GM12878 (cell line): ENCODE results near the gene HRH2. TPM values are rescaled to one million over a fixed set of nuclear protein-coding genes. Genes with fewer than 3 reads are reported as not detected.

Source experiments
- ATAC-seq: fragments of 200-7000 bp; cut with Tn5 transposase; 3 replicates; pipeline ENCODE4 v1.9.1; 2020; ENCODE audit warnings: mild to moderate bottlenecking, moderate library complexity
- BruUV-seq: library from RNA; stranded (reverse); fragments of 400-500 nt; replicated peaks from 2 replicates; lab custom pipeline; 2021; lab: Mats Ljungman, UMichigan
- CTCF ChIA-PET: fragments of 300-600 bp; sonication (Branson Sonifier 250); formaldehyde crosslinking; extraction: SDS; loops from one replicate; lab custom pipeline; 2021; ENCODE audit warnings: inconsistent platforms; lab: Yijun Ruan, JAX
- POLR2A ChIA-PET: fragments of 350-600 bp; formaldehyde crosslinking; extraction: SDS; loops from one replicate; lab custom pipeline; 2021; ENCODE audit warnings: inconsistent platforms; lab: Charles Lee
- RAD21 ChIA-PET: fragments of 300-600 bp; sonication (Branson Sonifier 250); formaldehyde crosslinking; loops from one replicate; lab custom pipeline; 2023; ENCODE audit warnings: antibody characterized with exemption; ENCODE audit not compliant: unreplicated experiment; lab: Charles Lee
- SMC1A ChIA-PET: fragments of 300-600 bp; sonication (Branson Sonifier 250); formaldehyde crosslinking; loops from one replicate; lab custom pipeline; 2023; ENCODE audit not compliant: unreplicated experiment, uncharacterized antibody; lab: Charles Lee
- DNase-seq: peaks from one replicate; pipeline ENCODE4 v3.0.0-alpha.2; 2011; ENCODE audit warnings: low read depth, low spot score
- FAIRE-seq: peaks from 3 replicates; lab custom pipeline; 2011; peaks lifted over from hg19 to GRCh38; lab: Jason Lieb, UNC
- H2AFZ ChIP-seq: 2 replicates; pipeline ENCODE4 v1.6.0; 2011; ENCODE audit warnings: low read depth, low read length, control low read depth; ENCODE audit not compliant: control insufficient read depth
- H3K27ac ChIP-seq: 2 replicates; pipeline ENCODE4 v1.5.1; 2011; ENCODE audit warnings: control low read depth; ENCODE audit not compliant: control insufficient read depth, insufficient read depth
- H3K27me3 ChIP-seq, 2 experiments: replicated peaks in 1 of 2; 2 replicates each; pipeline versions ENCODE4 v1.6.0 to v1.6.1; 2011; ENCODE audit warnings: low read length in 1 of 2; ENCODE audit not compliant: control insufficient read depth in 2 of 2, insufficient read depth in 2 of 2
- H3K36me3 ChIP-seq, 2 experiments: 2 replicates each; pipeline ENCODE4 v1.5.1; 2011; ENCODE audit warnings: low read length in 1 of 2; ENCODE audit not compliant: control insufficient read depth in 2 of 2, insufficient read depth in 2 of 2
- H3K4me1 ChIP-seq: 2 replicates; pipeline ENCODE4 v1.6.1; 2011; ENCODE audit warnings: mild to moderate bottlenecking, low read length, moderate library complexity, mixed read lengths; ENCODE audit not compliant: control insufficient read depth, insufficient read depth
- H3K4me2 ChIP-seq: 2 replicates; pipeline ENCODE4 v1.6.0; 2011; ENCODE audit warnings: control low read depth; ENCODE audit not compliant: control insufficient read depth, insufficient read depth
- H3K4me3 ChIP-seq: fragments of 200-600 bp; sonication (generic); 2 replicates; pipeline ENCODE4 v1.5.1; 2016
- H3K79me2 ChIP-seq: 2 replicates; pipeline ENCODE4 v1.6.0; 2011; ENCODE audit warnings: low read length; ENCODE audit not compliant: control insufficient read depth, insufficient read depth
- H3K9ac ChIP-seq: 2 replicates; pipeline ENCODE4 v1.8.0; 2011; ENCODE audit warnings: low read length, control low read depth, mixed read lengths; ENCODE audit not compliant: control insufficient read depth, insufficient read depth
- H3K9me3 ChIP-seq: replicated peaks from 3 replicates; pipeline ENCODE4 v1.5.1; 2011; ENCODE audit warnings: mild to moderate bottlenecking, low read length; ENCODE audit not compliant: control insufficient read depth, insufficient read depth
- H4K20me1 ChIP-seq: 2 replicates; pipeline ENCODE4 v1.6.0; 2011; ENCODE audit not compliant: control insufficient read depth, insufficient read depth
- ATF2 ChIP-seq: IDR thresholded peaks from 2 replicates; pipeline ENCODE4 v1.6.1; 2012; ENCODE audit warnings: low read length, inconsistent platforms
- ATF3 ChIP-seq: IDR thresholded peaks from 2 replicates; pipeline ENCODE4 v1.6.1; 2011; ENCODE audit warnings: low read depth, mild to moderate bottlenecking, low read length, moderate library complexity, borderline replicate concordance; ENCODE audit errors: extremely low read depth
- CHD1 ChIP-seq: IDR thresholded peaks from 2 replicates; pipeline ENCODE4 v1.6.1; 2012; ENCODE audit warnings: low read depth, low read length, improper control_type of control experiment
- IKZF1 ChIP-seq: fragments of 450-650 bp; conservative IDR thresholded peaks from 2 replicates; pipeline ENCODE4 v1.6.1; 2017; ENCODE audit warnings: antibody characterized with exemption, mild to moderate bottlenecking
- JUND ChIP-seq: IDR thresholded peaks from 2 replicates; pipeline ENCODE4 v1.6.1; 2012; ENCODE audit warnings: low read depth, mild to moderate bottlenecking, low read length, improper control_type of control experiment, moderate library complexity
- KLF5 ChIP-seq: fragments of 450-650 bp; IDR thresholded peaks from 2 replicates; pipeline ENCODE4 v1.6.1; 2014; ENCODE audit warnings: mild to moderate bottlenecking; ENCODE audit not compliant: partially characterized antibody
- RFX5 ChIP-seq: IDR thresholded peaks from 2 replicates; pipeline ENCODE4 v1.6.1; 2011; ENCODE audit warnings: low read depth, low read length, improper control_type of control experiment
- TAF1 ChIP-seq: IDR thresholded peaks from 2 replicates; pipeline ENCODE4 v1.6.1; 2011; ENCODE audit warnings: mild to moderate bottlenecking, low read depth, low read length, borderline replicate concordance
- TCF12 ChIP-seq: IDR thresholded peaks from 2 replicates; pipeline ENCODE4 v1.6.1; 2011; ENCODE audit warnings: low read depth, mild to moderate bottlenecking, low read length
- WGBS: methylation state at CpG from one replicate; pipeline ENCODE4 v1.1.6; 2016; ENCODE audit warnings: low lambda C conversion rate; ENCODE audit not compliant: insufficient replicate concordance, insufficient coverage; ENCODE audit errors: missing lambda C conversion rate; 5-methylcytosine and 5-hydroxymethylcytosine counted together
- in situ Hi-C: fragments of 300-500 bp; cut with MboI; formaldehyde crosslinking; loops from 9 replicates; pipeline ENCODE4 v1.14.3; 2018; ENCODE audit warnings: mixed read lengths
- intact Hi-C: fragments of 100-400 bp; cut with micrococcal nuclease; formaldehyde crosslinking; loops from one replicate; pipeline ENCODE4 v1.14.2; 2022; ENCODE audit not compliant: unreplicated experiment
- polyA plus RNA-seq, 11 experiments: library from polyadenylated mRNA; depleted of rRNA in 4 of 11; unstranded in 6 of 11; stranded (reverse) in 5 of 11; fragments of >200 nt; fragmentation: Nextera tagmentation in 4 of 11; fragmentation: Illumina TruSeq in 1 of 11; extraction: Ambion mirVana in 4 of 11; extraction: Trizol in 1 of 11; gene quantifications; 1 replicate in 1 of 11; 2 replicates in 10 of 11; pipeline versions ENCODE4 v1.2.1 to v1.2.3, GENCODE V29; 2011 to 2016; ENCODE audit warnings: inconsistent platforms in 2 of 11, missing spikeins in 2 of 11, low read depth in 1 of 11
- total RNA-seq, 4 experiments: library from RNA; depleted of rRNA in 3 of 4; stranded (reverse); fragments of >200 nt in 3 of 4; fragmentation: Illumina TruSeq in 1 of 4; extraction: Trizol in 1 of 4; gene quantifications; 2 replicates each; pipeline versions ENCODE4 v1.2.1 to v1.2.3, GENCODE V29; 2013 to 2021
- TF ChIP-seq, protein P1 (sequence below): fragments of 450-650 bp; IDR thresholded peaks from 2 replicates; pipeline ENCODE4 v1.6.1; 2014; ENCODE audit warnings: mild to moderate bottlenecking
- TF ChIP-seq, protein P2 (sequence below): IDR thresholded peaks from 2 replicates; pipeline ENCODE4 v1.6.1; 2011; ENCODE audit warnings: mild to moderate bottlenecking, low read depth, low read length, moderate library complexity; ENCODE audit not compliant: insufficient replicate concordance
- TF ChIP-seq, protein P3 (sequence below): IDR thresholded peaks from 2 replicates; pipeline ENCODE4 v1.6.1; 2011; ENCODE audit warnings: borderline replicate concordance, low read depth, mild to moderate bottlenecking, moderate library complexity, mixed read lengths, low read length; ENCODE audit not compliant: insufficient read depth; ENCODE audit errors: extremely low read length
- TF ChIP-seq, protein P4 (sequence below): IDR thresholded peaks from 2 replicates; pipeline ENCODE4 v1.6.1; 2012; ENCODE audit warnings: mild to moderate bottlenecking, low read depth, low read length

The HRH2 gene
- total and polyA plus RNA-seq, 10 of the 15 experiments (the other 5 are each of a cell fraction or from before 2014, with no cell fraction given) = 0.01 to 0.05 (median 0.03) TPM; not detected in 7

DNA sequence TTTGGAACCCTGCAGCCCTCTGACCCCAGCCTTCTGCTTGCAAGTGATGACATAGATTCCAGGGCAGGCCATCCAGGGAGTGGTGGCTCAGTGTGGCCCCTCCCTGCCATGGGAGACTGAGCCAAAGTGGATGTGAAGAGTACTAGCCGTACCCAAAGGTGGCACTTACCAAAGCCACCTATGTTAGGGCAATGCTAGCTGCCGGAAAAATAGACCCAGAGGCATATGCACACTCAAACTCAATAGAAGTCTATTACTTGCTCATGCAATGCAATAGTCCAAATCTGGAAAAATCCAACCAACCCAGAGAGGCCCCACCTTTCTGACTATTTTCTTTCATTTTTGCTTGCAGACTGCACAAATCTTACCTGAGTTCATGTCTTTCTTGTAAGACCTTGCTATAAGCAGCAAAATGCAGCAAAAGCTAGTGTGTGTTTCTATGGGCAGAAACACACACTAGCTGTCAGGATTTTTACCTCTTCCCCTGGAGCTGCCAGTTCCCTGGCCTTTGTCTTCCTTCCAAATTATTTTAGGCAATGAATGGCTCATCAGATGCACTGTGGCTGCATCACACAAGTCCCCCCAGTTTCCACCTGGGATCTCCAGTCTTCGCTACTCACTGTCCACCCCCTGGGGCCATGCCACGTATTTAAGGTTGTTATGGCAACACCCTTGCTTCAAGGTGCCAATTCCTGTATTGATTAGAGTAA lies 74.0 kb downstream of the HRH2 start:
- ChIA-PET SMC1A (no interaction called here), CTCF (interaction anchor here (0.8 to 2.8 kb wide), 2 partner anchors 10 to 13 kb away, joined by 4 to 6 read pairs; no protein-coding TSS in a partner anchor), RAD21 (no interaction called here), POLR2A (no interaction called here)
- no peak overlapping the region for H3K9ac ChIP-seq
- H3K4me2 ChIP-seq = no peak overlapping the region
- H3K27ac ChIP-seq = no peak overlapping the region
- no peaks in the 10 kb centered on the region for H3K79me2 ChIP-seq
- no peaks in the 10 kb centered on the region for H3K27me3 ChIP-seq
- no peak overlapping the region for H2AFZ ChIP-seq
- no peaks in the 10 kb centered on the region for H4K20me1 ChIP-seq
- 21% methylated on average over 4 of the region's 4 CpGs for WGBS
- FAIRE-seq (no peak), ATAC-seq (no peak), DNase-seq (no peak)
- H3K36me3 ChIP-seq = no peaks in the 10 kb centered on the region
- in situ Hi-C loops (loop anchor here (25.0 kb wide), 1 partner anchor 855 kb away; no protein-coding TSS in a partner anchor), intact Hi-C loops (loop anchor here (10.0 kb wide), 2 partner anchors 143 to 683 kb away; partner anchors contain the start of genes CLTB and CPLX2)
- H3K9me3 ChIP-seq = no peaks in the 10 kb centered on the region; the same call in 2 of the 3 replicates
- BruUV-seq = no TSS peak
- no peak overlapping the region for H3K4me3 ChIP-seq
- no peaks in the 10 kb centered on the region for H3K4me1 ChIP-seq
- TF ChIP-seq, protein P1, sequence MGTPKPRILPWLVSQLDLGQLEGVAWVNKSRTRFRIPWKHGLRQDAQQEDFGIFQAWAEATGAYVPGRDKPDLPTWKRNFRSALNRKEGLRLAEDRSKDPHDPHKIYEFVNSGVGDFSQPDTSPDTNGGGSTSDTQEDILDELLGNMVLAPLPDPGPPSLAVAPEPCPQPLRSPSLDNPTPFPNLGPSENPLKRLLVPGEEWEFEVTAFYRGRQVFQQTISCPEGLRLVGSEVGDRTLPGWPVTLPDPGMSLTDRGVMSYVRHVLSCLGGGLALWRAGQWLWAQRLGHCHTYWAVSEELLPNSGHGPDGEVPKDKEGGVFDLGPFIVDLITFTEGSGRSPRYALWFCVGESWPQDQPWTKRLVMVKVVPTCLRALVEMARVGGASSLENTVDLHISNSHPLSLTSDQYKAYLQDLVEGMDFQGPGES = no peak
- TF ChIP-seq, protein P2, sequence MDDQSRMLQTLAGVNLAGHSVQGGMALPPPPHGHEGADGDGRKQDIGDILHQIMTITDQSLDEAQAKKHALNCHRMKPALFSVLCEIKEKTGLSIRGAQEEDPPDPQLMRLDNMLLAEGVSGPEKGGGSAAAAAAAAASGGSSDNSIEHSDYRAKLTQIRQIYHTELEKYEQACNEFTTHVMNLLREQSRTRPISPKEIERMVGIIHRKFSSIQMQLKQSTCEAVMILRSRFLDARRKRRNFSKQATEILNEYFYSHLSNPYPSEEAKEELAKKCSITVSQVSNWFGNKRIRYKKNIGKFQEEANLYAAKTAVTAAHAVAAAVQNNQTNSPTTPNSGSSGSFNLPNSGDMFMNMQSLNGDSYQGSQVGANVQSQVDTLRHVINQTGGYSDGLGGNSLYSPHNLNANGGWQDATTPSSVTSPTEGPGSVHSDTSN = no peak
- TF ChIP-seq ATF3 (no peak), TAF1 (no peak), IKZF1 (no peak), JUND (no peak), ATF2 (no peak), CHD1 (no peak), RFX5 (no peak), KLF5 (no peak), TCF12 (no peak)
- TF ChIP-seq, protein P3, sequence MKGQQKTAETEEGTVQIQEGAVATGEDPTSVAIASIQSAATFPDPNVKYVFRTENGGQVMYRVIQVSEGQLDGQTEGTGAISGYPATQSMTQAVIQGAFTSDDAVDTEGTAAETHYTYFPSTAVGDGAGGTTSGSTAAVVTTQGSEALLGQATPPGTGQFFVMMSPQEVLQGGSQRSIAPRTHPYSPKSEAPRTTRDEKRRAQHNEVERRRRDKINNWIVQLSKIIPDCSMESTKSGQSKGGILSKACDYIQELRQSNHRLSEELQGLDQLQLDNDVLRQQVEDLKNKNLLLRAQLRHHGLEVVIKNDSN = no peak
- TF ChIP-seq, protein P4, sequence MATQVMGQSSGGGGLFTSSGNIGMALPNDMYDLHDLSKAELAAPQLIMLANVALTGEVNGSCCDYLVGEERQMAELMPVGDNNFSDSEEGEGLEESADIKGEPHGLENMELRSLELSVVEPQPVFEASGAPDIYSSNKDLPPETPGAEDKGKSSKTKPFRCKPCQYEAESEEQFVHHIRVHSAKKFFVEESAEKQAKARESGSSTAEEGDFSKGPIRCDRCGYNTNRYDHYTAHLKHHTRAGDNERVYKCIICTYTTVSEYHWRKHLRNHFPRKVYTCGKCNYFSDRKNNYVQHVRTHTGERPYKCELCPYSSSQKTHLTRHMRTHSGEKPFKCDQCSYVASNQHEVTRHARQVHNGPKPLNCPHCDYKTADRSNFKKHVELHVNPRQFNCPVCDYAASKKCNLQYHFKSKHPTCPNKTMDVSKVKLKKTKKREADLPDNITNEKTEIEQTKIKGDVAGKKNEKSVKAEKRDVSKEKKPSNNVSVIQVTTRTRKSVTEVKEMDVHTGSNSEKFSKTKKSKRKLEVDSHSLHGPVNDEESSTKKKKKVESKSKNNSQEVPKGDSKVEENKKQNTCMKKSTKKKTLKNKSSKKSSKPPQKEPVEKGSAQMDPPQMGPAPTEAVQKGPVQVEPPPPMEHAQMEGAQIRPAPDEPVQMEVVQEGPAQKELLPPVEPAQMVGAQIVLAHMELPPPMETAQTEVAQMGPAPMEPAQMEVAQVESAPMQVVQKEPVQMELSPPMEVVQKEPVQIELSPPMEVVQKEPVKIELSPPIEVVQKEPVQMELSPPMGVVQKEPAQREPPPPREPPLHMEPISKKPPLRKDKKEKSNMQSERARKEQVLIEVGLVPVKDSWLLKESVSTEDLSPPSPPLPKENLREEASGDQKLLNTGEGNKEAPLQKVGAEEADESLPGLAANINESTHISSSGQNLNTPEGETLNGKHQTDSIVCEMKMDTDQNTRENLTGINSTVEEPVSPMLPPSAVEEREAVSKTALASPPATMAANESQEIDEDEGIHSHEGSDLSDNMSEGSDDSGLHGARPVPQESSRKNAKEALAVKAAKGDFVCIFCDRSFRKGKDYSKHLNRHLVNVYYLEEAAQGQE = no peak
